AG10803 (cell line): ENCODE results near the gene LYG1.
"Not testable (repeated sequence)": the region's sequence is repeated elsewhere in the genome, so short reads cannot be mapped to it uniquely, and the experiment has no call there.

Source experiments
- DNase-seq: peaks from one replicate; pipeline ENCODE4 v3.0.0; 2010; ENCODE audit warnings: low read depth
- H3K4me3 ChIP-seq: 2 replicates; pipeline ENCODE4 v1.5.1; 2011; ENCODE audit warnings: mild to moderate bottlenecking, low read length, control low read depth
- CTCF ChIP-seq: conservative IDR thresholded peaks from 2 replicates; pipeline ENCODE4 v1.5.1; 2011; ENCODE audit warnings: mild to moderate bottlenecking, low read length, control low read depth, inconsistent platforms

LYG1 gene

GRCh38 chr2:99297994-99298393, 3.0 kb downstream of the LYG1 start:
- peak; percentile 29 for DNase-seq
- no peak for TF ChIP-seq CTCF
- H3K4me3 ChIP-seq, result no peak overlapping the region

- TF ChIP-seq CTCF, result no peak
- DNase-seq, result no peak
- H3K4me3 ChIP-seq, result no peak overlapping the region
These were observed 15.5 kb downstream of the LYG1 start for GRCh38 chr2:99285526-99285925.

- no peak for TF ChIP-seq CTCF
These were observed 20.9 kb downstream of the LYG1 start for GRCh38 chr2:99279969-99280695.

GRCh38 chr2:99278793-99279291, 22.2 kb downstream of the LYG1 start:
- DNase-seq, result peak; percentile 86
- peak overlapping the region; percentile 42 for H3K4me3 ChIP-seq
- TF ChIP-seq CTCF, result no peak

More at GRCh38 chr2:99279969-99280695, 20.9 kb downstream of the LYG1 start:
- no peak overlapping the region for H3K4me3 ChIP-seq
- DNase-seq, result peak; percentile 23

- DNase-seq, H3K4me3 ChIP-seq: not testable (repeated sequence)
These were observed 22.7 kb downstream of the LYG1 start for GRCh38 chr2:99278195-99278765.

GRCh38 chr2:99275882-99276281, 25.1 kb downstream of the LYG1 start:
- no peak for DNase-seq
- H3K4me3 ChIP-seq, result no peak overlapping the region
- TF ChIP-seq CTCF, result no peak

- no peak overlapping the region for H3K4me3 ChIP-seq
- DNase-seq, result no peak
- TF ChIP-seq CTCF, result no peak
These were observed 39.8 kb downstream of the LYG1 start for GRCh38 chr2:99261242-99261641.
